GM18519 (cell line): ENCODE measurements around the gene TRAK2.
"Not testable (repeated sequence)": the region's sequence is repeated elsewhere in the genome, so short reads cannot be mapped to it uniquely, and the experiment has no call there.

Experiments used
- ATAC-seq: cut with Tn5 transposase; IDR thresholded peaks from one replicate; pipeline ENCODE4 v1.9.1; 2021; ENCODE audit warnings: mild to moderate bottlenecking, moderate library complexity; ENCODE audit not compliant: unreplicated experiment, low FRiP score

Gene TRAK2, protein sequence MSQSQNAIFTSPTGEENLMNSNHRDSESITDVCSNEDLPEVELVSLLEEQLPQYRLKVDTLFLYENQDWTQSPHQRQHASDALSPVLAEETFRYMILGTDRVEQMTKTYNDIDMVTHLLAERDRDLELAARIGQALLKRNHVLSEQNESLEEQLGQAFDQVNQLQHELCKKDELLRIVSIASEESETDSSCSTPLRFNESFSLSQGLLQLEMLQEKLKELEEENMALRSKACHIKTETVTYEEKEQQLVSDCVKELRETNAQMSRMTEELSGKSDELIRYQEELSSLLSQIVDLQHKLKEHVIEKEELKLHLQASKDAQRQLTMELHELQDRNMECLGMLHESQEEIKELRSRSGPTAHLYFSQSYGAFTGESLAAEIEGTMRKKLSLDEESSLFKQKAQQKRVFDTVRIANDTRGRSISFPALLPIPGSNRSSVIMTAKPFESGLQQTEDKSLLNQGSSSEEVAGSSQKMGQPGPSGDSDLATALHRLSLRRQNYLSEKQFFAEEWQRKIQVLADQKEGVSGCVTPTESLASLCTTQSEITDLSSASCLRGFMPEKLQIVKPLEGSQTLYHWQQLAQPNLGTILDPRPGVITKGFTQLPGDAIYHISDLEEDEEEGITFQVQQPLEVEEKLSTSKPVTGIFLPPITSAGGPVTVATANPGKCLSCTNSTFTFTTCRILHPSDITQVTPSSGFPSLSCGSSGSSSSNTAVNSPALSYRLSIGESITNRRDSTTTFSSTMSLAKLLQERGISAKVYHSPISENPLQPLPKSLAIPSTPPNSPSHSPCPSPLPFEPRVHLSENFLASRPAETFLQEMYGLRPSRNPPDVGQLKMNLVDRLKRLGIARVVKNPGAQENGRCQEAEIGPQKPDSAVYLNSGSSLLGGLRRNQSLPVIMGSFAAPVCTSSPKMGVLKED

DNA sequence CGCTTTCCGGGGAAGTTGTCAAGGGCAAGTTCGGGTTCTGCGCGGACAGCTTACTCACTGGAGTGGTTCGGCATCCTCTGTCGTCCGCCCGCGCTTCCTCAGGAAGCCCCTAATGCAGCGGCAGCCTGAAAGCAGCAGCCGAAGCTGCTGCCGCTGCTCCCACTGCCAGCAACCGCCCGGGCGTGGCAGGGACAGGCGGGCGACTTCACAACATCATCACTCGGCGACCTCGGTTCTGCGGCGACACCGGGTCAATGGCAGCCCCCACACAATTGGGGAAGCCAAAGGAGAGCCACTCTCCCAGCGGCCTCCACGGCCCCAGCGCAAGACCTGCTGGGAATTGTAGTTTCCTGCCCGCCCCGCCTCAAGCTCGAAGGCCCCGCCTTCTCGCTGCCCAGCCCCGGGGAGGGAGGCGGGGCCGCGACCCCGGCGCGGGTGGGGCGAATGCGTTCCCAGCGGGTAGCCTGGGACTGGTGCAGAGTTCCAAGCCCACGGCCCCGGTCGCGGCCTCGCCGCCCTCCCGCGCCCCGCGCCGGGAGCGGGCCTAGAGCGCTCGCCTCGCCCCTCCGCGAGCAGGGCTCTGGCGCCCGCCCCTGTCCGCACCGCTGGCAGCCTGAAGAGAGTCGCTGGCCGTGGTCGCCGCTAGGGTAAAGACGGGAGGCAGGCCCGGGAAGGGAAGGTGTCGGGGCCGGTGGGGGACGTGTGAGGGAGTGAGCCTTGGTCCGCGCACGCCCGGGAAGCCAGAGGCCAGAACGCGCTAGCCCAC is at the start of gene TRAK2, which contains the start of gene STRADB:
TRAK2 (minus strand) TSS at position 167 of the 766 bp plus-strand sequence. CDS start 30,951 bp downstream, outside the sequence.
STRADB (plus strand) TSS at position 449 of the 766 bp plus-strand sequence. CDS start 3,101 bp downstream, outside the sequence.
- peak; percentile 89 for ATAC-seq

DNA sequence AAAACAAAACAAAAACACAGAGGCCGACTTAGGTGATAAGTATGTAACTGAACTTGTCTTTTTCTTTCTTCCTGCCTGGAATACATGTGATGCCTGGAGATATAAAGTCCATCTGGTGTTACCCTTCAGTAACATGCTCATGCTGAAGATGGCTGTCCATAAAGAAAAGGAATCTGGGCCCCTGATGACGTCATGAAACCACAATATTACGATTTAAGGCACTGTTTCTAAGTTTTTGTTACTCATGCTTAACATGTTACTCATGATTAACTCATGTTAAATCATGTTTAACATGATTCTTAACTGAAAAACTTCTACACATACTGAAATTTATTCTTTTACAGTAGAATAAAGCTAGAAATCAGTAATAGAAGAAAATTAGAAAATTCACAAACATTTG is 49.3 kb upstream of the TRAK2 start:
- no peak for ATAC-seq

DNA sequence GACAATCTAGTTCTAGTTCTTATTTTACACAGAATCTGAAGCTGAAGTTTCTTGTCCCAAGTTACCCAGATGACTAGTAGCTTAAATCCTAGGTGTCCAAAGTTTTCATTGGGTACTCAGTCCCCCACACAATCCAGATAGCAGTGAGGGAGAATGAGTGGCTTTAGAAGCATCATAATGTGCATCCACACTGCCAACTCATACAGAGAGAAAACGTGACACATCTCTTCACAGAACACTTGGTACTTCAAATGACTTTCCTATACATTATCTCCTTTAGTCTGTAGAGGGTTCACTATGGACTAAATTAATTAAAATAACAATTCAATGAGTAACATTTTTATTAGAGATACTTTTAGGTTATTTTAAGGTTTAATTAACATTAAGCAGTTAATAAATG is 45.5 kb upstream of the TRAK2 start:
- ATAC-seq, result no peak

DNA sequence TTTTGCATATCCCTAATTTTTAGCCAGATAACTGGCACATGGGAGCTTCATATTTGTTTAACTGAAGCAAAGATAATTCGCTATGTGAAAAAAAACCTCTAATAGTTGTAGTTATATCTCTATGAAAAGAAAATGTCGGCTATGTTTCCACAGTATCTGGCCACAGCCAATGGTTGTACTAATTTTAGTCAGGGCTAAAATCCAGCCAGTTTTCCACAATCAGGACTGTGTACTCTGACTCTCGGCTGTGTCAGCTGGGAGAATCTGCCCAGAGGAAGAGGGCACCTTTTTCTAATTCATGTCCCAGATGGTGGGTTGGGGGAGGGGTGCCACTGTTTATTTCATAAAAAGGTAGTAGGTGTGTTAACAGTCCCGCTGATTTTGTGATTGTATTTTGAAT is 39.0 kb upstream of the TRAK2 start:
- ATAC-seq, result no peak

DNA sequence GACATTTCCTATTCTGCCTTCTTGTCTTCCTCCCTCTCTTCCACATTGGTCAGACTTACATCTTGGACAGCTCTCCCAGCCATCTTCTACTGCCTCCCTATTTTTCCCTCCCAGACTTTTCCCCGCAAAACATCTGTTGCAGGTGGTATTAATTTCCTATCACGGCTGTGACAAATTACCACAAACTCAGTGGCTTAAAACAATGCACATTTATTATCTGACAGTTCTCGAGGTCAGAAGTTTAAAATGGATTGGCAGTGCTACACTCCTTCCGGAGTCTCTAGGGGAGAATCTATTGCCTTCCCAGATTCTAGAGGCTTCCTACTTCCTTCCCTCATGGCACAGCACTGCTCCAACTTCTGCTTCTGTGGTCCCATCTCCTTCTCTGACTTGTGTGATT is 33.5 kb upstream of the TRAK2 start:
- ATAC-seq, result no peak

DNA sequence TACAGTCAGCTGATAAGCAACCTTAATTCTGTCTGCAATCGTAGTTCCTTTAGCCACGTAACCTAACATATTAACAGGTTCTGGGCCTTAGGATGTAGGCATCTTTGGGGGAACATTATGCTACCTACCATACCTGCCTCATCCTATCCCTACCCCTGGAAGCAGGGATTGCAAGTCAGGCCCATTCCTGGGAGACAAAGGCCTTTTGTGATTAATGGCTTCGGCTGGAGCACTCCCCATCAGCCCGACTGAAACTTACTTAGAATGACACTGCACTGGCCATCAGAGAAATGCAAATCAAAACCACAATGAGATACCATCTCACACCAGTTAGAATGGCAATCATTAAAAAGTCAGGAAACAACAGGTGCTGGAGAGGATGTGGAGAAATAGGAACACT is 32.5 kb upstream of the TRAK2 start:
- not testable (repeated sequence) for ATAC-seq

DNA sequence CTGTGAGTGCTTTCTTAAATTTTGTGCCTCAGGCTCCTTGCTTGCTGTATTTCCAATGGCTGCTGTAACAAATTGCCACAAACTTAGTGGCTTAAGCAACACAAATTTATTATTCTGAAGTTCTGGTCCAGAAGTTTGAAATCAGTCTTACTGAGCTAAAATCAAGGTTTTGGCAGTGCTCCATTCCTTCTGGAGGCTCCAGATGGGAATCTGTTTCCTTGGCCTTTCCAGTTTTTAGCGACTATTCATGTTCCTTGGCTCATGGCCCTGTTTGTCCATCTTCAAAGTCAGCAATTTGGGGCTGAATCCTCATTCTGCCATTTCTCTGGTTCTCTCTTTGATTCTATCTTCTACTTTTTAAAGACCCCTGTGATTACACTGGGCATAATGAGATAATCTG is 32.1 kb upstream of the TRAK2 start:
- no peak for ATAC-seq

DNA sequence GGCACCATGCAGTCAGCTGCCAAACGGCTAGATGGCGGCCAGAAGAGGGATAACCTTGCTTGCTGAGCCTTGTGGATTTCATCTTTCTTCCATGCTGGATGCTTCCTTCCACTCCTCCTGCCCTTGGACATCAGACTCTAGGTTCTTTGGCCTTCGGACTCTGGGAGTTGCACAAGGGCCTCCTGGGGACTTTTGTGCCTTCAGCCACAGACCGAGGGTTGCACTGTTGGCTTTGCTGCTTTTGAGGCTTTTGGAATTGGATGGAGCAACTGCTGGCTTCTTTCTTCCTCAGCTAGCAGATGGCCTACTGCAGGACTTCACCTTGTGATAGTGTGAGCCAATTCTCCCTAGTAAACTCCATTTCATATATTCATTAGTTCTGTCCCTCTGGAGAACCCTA is 31.3 kb upstream of the TRAK2 start:
- no peak for ATAC-seq

DNA sequence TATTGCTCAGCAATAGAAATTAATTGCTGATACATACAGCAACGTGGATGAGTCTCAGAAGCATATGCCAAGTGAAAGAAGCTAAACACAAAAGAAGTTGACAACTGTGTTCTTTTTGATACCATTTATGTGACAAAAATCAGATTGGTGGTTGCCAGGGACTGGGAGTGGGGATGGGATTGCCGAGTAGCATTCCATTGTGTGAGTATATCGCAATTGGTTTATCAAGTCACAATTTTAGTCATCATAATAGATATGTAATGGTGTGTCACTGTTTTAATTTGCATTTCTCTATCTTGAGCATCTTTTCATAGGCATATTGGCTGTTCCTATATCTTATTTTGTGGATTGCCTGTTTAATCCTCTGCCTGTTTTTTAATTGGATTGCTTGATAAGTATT is 21.2 kb upstream of the TRAK2 start:
- ATAC-seq, result no peak

DNA sequence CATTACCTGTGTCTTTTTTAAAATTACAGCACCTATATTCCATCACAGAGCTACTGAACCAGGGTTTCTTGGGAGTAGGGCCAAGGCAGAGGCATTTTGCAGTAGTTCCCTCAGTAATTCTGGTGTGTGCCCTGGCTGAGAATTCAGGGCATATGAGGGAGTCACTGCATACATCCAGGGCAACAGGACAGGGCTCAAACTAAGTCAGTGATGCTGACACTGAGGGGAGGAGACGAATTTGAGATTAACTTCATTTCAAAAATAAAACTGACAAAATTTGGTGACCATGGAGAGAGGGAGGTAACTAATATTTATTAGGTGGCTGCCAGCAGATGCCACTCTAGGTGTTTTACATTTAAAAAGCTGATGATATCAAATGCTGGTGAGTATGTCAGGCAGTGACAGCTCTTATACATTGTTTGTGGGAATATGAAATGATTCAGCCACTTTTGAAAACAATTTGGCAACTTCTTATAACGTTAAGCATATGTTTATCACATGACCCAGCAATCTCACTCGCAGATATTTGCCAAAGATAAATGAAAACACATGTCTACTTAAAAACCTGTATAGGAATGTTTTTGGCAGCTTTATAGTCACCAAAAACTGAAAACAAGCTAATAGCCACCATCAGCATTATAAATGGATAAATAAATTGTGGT is 20.6 kb upstream of the TRAK2 start:
- ATAC-seq, result no peak

DNA sequence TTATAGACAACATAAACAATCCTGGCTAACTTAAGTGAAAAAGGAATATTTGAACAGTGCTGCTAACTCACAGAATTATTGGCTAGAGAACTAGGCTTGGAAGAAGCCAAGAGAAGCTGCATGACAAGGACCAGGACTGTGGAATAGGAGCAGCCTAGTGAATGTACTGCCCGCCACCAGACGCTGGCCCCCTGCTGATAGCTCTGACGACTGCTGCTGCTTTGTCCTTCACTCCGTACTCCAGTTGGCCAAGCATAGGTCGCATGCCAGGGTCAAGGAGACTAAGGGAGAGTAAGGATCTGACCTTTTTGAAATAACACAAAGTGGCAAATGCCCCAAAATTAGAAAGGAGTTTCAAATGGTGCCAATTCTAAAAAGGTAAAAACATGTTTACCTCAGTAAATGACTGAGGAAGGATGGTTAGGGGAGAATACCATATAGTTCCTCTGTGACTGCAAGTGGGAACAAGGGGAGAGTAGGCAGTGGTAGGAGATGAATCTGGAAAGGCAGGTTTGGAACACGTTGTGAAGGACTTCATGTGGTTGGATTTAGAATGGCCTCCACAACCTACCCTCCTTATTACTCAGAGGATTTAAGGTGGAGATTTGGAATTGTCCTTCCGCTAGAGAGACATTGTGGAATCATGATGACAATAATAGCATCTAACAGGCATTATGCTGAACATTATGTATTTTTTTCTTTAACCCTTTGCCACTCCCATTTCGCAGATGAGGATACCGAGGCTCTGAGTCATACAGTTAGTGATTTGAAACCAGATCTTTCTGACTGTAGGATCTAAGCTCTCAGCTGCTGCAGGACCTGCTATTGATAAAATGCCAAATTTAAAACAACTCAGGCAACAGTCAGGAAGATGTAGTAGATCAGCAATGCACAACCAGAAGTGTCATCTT is 19.8 kb upstream of the TRAK2 start:
- no peak for ATAC-seq

DNA sequence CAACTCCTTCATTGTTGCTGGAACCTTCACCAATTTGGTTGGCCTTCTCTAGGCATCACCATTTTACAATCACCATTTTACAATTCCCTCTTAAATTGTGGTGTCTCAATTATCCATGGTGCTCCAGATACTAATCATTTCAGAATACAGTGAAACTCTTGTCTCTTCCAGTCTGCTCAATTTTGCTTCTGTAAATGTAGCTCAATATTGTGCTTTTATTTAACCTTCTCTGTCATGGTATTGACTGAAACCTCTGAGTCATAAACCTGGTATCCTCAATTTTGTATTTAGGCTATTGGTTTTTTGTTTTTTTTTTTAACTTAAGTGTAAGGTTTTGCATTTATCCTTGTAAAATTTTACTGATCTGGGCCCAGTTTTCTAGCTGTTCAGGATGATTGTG is 16.4 kb upstream of the TRAK2 start:
- no peak for ATAC-seq

DNA sequence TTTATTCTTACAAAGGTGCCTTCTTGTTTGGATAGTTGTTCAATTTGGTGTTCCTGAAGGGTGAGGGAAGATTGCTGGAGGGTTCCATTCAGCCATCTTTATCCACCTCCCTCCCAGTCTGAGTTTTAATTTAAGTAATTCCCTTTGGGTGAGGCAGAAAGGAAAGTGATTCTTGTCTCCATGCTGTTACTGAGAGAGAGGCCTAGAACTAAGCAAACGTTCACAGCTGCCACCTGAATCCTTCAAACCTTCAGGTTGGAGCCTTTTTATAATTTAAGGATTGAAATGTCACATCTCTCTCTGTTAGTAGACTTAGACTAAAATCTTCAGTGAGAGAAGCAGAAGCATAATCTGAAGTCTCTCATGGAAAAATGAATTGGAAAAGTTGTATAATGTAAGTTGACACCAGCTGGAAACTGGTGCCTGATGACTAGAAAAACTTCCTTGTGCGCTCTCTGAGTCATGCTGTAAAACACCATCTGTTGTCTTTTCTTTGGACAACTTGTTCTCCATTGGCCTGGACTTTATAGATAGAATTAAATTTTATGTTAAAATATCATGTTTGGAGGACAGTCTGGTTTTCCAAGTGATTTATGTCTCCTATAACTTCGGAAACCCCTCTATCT is 14.9 kb upstream of the TRAK2 start:
- no peak for ATAC-seq

DNA sequence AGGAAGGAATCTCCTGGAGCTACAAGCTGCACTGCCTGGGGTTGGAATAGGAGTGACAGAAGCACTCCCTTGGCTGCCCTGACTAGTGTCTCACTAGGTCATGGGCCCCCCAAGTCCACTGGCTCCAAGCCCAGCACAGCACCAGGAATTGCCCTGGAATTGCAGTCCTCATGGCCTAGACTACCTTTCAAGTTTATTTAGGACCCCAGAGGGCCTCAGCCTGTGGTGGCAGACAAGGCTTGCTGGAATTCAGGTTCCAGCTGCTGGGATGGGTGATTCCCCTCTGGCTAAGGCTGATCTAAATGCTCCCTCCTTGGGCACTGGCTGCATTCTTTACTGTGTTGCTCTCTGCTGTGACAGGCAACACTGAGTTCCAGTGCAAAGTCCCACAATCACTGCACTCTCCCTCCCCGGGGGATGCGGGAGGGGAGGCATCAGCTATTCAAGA is 14.3 kb upstream of the TRAK2 start:
- ATAC-seq, result no peak

DNA sequence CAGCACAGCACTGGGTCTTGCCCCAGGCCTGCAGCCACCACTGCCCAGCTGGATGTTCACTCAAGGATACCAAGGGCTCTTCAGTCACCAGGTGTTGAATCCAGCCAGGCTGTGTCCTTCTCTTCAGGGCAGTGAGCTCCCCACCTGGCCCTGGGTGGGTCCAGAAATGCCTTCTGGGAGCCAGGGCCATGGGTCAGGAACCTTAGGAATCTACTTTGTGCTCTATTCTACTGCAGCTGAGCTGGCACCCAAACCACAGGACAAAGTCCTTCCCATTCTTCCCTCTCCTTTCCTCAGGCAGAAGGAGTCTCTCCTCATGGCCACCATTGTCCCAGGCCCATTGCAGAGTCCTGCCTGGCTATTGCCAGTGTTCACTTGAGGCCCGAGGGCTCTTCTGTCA is 13.3 kb upstream of the TRAK2 start:
- no peak for ATAC-seq

DNA sequence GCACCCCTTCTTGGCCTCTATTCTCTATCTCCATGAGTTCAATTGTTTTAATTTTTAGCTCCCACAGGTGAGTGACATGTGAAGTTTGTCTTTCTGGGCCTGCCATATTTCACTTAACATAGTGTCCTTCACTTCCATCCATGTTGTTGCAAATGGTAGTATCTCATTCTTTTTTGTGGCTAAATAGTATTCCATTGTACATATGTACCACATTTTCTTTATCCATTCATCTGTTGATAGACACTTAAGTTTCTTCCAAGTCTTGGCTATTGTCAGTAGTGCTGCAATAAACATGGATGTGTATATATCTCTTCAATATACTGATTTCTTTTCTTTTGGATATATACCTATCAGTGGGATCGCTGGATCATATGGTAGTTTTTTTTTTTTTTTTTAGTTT is 9.3 kb upstream of the TRAK2 start:
- ATAC-seq, result no peak

DNA sequence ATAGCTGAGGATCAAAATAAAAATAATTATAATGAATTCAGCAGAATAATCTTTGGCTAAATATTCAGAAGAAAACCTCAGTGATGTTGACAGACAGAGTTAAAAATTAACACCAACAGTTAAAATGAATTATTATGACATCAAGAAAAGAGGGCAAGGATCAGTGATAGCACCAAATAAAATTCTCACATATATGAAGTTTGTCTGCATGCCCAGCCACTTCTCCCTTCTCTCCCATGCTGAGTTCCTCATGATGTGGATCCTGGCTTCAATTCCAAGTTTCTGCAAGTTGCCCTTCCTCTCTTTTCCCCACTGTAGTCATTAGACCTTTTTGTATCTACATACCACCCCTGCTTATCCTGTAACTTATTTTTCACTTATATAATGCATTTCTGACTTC is 7.1 kb upstream of the TRAK2 start:
- ATAC-seq, result no peak

DNA sequence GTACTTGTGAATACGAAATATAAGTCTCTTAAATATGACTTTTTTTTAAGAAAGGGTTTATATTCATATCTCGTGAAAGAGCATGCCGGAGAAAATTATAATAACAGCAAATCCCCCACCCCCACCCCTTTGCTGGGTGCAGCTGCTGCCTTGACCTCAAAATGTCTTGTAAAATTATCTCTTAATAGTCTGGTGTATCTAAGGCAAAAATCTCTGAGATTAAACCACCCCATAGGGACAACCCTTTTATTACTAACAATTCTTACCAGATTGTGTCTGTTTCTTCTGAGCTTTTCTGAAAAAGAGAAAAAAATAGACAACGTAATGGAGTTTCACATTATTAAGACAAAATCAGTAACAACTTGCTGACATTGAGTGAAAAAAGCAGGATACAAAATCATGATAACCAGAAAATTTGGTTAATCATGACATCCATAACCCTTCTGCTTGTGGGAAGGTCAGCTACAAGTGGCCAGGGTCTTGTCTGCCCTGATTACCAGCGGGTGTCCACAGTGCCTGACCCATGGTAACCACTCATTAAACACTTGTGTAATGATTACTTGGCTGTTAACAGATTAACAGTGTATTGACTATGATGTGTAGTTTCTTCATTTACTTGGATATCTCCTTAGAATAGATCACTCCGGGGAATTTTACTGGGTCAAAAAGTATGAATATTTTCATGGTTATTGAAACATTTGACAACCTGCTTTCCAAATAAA is 1.8 kb upstream of the TRAK2 start:
- ATAC-seq, result no peak
